NB4 (cell line): ENCODE data around the gene NDUFV1.

Experiments
- DNase-seq: peaks from one replicate; pipeline ENCODE4 v3.0.0; 2010; ENCODE audit warnings: low read depth
- H3K4me3 ChIP-seq: one replicate; pipeline ENCODE4 v1.5.1; 2011; ENCODE audit warnings: mild to moderate bottlenecking, low read depth, low read length, moderate library complexity
- MYC ChIP-seq: IDR thresholded peaks from 2 replicates; pipeline ENCODE4 v1.6.1; 2011; ENCODE audit warnings: low read depth, low read length
- POLR2A ChIP-seq: IDR thresholded peaks from 2 replicates; pipeline ENCODE4 v1.6.1; 2011; ENCODE audit warnings: mild to moderate bottlenecking; ENCODE audit not compliant: insufficient read length; ENCODE audit errors: extremely low read depth
- TF ChIP-seq, protein P1 (sequence below): IDR thresholded peaks from one replicate; pipeline ENCODE4 v1.5.1; 2012; ENCODE audit warnings: low read depth, low read length
- TF ChIP-seq, protein P2 (sequence below): IDR thresholded peaks from 2 replicates; pipeline ENCODE4 v1.6.1; 2011; ENCODE audit warnings: low read depth, low read length

Gene NDUFV1

DNA sequence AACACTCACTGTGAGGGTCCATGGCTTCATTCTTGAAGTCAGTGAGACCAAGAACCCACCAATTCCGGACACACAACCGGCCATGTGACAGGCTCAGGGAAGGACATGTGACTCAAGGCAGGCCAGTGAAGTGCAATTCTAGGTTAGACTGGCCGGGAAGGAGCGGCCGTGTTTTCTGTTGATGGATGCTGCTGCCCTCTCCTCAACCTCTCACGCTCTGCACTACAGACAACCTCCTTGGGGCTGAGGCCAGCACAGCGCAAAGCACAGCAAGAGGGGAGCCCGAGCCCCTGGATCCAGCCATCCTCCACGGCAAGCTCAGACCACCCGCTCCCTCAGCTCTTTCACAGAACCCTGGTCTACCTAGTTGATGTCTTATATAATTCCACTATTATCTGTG lies 20.2 kb downstream of the NDUFV1 start:
- TF ChIP-seq POLR2A (no peak), MYC (no peak)
- no peak for DNase-seq
- H3K4me3 ChIP-seq, result no peak overlapping the region

DNA sequence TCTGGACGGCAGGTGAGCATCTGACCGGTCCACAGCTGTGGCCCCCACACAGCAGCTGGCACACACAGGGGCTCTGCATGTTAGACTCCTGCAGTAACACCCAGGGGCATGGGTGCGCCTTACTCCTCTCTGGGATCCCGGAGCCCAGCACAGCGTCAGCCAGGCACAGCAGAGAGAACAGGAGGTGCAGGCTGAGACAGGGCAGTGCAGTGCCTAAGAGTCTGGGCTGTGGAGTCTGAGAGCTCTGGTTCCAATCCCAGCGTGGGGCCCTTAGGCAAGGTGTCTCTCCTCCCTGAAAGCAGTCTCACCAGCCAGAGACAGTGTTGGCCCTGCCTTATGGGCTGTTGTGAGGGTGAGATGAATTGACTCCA lies 20.7 kb downstream of the NDUFV1 start:
- TF ChIP-seq MYC (no peak), POLR2A (no peak)
- no peak for DNase-seq
- H3K4me3 ChIP-seq, result no peak overlapping the region

DNA sequence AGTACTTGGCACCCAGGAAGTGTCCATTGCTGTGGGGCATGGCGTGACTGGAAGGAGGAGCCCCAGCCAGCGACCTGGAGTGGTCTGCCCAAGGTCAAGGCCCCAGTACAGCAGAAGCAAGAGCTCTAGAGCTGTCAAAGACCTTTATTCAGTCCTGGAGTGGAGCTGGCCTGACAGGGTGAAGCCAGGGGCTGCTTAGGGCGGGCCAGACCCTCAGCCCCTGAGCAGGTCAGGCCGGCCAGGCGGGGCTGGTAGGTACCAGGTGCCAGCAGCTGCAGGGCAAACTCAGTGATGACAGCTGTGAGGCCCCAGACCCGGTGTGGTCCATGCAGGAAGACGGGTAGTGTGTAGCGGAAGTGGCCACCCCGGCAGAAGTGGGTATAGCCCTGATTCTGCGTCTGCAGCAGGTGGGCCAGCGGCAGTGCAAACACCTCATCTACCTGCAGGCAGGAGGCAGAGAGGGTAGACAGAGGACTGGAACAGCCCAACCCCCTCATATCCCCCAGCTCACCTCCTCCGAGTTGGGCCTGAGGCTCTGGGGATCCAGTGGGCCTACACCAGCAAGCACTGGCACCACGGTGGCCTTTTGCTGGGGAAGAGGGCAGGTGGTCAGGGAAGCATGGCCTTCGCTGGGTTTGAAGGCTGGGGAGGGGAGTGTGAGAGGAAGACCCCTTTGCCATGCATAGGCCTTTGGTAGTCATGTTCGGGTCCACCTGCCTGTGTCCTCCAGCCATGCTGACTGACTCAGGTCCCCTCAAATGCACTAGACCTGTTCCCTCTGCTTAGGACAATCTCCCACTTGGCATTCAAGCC lies 21.3 kb downstream of the NDUFV1 start:
- no peak overlapping the region for H3K4me3 ChIP-seq
- no peak for TF ChIP-seq MYC
- TF ChIP-seq, protein P1, sequence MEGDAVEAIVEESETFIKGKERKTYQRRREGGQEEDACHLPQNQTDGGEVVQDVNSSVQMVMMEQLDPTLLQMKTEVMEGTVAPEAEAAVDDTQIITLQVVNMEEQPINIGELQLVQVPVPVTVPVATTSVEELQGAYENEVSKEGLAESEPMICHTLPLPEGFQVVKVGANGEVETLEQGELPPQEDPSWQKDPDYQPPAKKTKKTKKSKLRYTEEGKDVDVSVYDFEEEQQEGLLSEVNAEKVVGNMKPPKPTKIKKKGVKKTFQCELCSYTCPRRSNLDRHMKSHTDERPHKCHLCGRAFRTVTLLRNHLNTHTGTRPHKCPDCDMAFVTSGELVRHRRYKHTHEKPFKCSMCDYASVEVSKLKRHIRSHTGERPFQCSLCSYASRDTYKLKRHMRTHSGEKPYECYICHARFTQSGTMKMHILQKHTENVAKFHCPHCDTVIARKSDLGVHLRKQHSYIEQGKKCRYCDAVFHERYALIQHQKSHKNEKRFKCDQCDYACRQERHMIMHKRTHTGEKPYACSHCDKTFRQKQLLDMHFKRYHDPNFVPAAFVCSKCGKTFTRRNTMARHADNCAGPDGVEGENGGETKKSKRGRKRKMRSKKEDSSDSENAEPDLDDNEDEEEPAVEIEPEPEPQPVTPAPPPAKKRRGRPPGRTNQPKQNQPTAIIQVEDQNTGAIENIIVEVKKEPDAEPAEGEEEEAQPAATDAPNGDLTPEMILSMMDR, result no peak
- DNase-seq, result no peak

DNA sequence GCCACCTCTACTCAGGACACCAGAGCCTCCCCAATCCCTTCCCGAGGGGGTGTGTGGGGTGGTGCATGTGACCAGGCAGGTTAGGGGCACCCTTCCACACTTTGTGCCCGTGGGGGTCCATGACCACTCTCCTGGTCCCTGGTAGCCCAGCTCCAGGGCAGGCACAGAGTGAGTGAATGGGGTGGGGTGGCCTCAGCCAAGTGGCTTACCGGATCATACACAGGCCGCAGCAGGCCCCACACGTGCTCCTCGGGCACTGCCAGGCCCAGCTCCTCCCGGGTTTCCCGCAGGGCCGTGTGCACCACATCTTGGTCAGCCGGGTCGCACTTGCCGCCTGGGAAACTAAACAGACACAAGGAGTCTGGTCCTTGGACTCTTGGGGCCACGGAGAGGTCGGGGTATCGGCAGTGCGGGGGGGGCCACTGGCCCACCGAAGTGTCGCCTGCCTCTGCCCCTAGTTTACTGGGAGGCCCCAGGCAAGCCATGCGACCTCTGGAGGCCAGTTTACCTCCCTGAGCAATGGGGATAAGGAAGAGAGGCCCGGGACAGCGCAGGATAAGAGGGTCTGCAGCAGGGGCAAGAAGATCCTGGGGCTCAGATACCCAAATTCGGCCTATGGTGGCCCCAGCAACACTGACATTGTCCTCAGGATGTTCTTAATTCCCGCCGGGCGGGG lies 22.1 kb downstream of the NDUFV1 start:
- no peak for DNase-seq
- TF ChIP-seq, protein P2, sequence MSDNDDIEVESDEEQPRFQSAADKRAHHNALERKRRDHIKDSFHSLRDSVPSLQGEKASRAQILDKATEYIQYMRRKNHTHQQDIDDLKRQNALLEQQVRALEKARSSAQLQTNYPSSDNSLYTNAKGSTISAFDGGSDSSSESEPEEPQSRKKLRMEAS, result no peak
- TF ChIP-seq MYC (no peak), POLR2A (no peak)
- TF ChIP-seq, protein P1, result no peak
- no peak overlapping the region for H3K4me3 ChIP-seq

DNA sequence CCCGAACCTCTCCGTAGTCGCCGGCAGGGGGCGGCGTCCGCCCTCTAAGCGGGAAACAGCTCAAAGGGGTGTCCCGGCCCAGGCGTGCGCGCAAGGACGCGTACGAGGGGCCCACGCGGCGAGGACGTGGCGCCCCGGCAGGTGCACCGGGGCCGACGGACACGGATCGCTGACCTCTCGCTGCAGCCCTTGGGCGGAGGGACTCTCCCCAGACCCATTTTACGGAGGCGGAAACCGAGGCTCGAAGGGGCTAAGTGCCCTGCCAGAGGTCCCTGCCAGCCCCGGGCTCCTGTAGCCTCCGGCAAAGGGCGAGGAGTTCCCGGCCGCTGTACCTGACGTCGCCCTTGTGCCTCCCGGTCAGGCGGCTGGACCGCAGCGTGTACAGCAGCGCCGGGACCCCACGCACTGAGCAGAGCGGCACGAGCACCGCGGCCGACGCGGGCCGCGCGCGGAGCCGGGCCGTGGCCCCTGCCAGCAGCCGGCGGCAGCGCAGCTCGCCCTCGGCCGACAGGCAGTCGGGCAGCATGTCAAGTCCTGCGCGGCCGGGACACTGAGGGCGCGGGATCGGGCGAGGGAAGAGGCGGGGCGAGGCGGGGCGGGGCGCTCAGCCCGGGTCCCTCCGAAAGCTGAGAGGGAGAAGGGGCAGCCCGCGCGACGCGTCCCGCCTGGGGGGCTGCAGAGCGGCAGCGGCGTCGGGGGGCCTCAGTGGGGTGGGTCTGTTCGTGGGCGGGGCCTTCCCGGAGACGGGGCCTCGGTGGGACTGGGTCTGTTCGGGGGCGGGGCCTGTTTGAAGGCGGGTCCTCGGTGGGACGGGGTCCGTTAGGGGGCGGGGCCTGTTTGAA lies 22.9 kb downstream of the NDUFV1 start, which contains the start of gene NUDT8:
Gene NUDT8, minus strand, starts transcription at position 552 of the 842 bp plus-strand sequence. Its CDS starts 26 bp downstream, at position 526.
- H3K4me3 ChIP-seq, result peak within 1 kb of the TSS; percentile 57
- TF ChIP-seq, protein P2, result peak; percentile 88
- TF ChIP-seq POLR2A (peak; percentile 80), MYC (peak; percentile 92)
- TF ChIP-seq, protein P1, result peak; percentile 80
- peak; percentile 93 for DNase-seq

DNA sequence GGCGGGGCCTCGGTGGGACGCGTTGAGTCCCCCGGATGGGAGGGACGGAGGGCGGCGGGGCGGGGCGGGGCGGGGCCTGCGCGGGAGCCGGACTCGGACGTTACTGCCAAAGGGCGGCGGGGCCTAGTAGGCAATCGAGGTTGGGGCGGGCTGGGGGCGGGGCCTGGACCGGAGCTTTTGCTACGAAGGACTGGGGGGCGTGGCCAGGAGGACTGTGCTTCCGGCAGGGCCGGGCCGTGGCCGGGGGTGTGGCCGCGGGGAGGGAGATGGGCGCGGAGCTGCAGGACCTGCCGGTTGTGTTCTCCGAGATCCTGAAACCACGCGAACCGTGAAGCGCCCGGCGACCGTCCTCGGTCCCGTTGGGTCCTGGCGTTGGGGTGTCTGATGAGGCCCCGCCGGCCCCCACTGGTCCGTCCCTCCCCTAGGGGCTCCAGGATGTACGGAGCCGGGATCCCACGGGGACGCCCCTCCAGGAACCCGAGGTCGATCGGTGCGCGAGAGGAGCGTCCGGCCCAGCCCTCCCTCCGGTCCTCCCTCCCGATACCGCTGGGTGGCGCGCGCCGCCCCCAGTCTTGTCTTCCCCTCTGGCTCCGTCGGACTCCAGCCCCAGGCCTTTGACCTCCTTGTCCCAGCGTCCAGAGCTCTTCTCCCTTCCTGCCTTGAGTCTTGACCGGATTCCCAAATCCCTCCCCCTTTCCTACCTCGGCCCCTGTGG lies 23.6 kb downstream of the NDUFV1 start:
- TF ChIP-seq, protein P1, result peak; percentile 79
- peak; percentile 52; the same call in 1 of the 2 replicates for TF ChIP-seq MYC
- peak; percentile 75 for TF ChIP-seq POLR2A
- TF ChIP-seq, protein P2, result peak; percentile 62; the same call in 1 of the 2 replicates
- peak overlapping the region; percentile 57 for H3K4me3 ChIP-seq

More for the DNA sequence above, 23.6 kb downstream of the NDUFV1 start:
- DNase-seq, result peak; percentile 98
